Prostate gland (tissue), 2 donors: Measurements from ENCODE around the gene YEATS4.

ENCODE experiments used
- CTCF ChIP-seq, 4 experiments: fragments of 200-600 bp in 2 of 4; fragments of 450-650 bp in 2 of 4; sonication (generic) in 2 of 4; IDR thresholded peaks; 1 replicate in 3 of 4; 2 replicates in 1 of 4; pipeline ENCODE4 v1.5.1; 2016 to 2019; ENCODE audit warnings: antibody characterized with exemption in 4 of 4, mild to moderate bottlenecking in 2 of 4, moderate library complexity in 2 of 4
- POLR2A ChIP-seq: fragments of 450-650 bp; IDR thresholded peaks from one replicate; pipeline ENCODE4 v1.6.1; 2016; ENCODE audit warnings: antibody characterized with exemption, mild to moderate bottlenecking

DNA sequence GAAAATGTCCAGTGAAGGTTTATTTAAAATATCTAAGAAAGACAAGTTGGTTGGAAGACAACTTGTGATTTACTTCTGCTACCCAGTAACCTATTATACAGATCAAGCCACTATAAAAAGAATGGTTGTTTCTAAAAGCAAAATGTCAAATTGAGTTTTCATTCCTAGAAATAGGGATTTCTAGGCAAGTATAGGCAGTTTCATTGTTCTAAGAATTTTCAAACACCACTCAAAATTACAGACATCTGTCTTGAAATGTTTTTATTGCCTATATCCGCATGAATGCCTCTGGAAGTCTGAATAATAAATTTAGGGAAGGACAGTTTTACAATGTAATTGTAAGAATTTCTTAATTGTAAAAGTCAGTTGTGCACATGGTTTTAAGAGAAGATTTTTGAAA, 8.6 kb downstream of the YEATS4 start:
- no peak for TF ChIP-seq CTCF (IDR thresholded peaks at IDR 0.05)
- TF ChIP-seq POLR2A: no peak
